HG02759 (cell line): ENCODE data around the gene NKTR.

ENCODE experiments used
- ATAC-seq: cut with Tn5 transposase; IDR thresholded peaks from one replicate; pipeline ENCODE4 v1.9.1; 2021; ENCODE audit warnings: mild to moderate bottlenecking, moderate library complexity; ENCODE audit not compliant: unreplicated experiment

The NKTR gene

DNA sequence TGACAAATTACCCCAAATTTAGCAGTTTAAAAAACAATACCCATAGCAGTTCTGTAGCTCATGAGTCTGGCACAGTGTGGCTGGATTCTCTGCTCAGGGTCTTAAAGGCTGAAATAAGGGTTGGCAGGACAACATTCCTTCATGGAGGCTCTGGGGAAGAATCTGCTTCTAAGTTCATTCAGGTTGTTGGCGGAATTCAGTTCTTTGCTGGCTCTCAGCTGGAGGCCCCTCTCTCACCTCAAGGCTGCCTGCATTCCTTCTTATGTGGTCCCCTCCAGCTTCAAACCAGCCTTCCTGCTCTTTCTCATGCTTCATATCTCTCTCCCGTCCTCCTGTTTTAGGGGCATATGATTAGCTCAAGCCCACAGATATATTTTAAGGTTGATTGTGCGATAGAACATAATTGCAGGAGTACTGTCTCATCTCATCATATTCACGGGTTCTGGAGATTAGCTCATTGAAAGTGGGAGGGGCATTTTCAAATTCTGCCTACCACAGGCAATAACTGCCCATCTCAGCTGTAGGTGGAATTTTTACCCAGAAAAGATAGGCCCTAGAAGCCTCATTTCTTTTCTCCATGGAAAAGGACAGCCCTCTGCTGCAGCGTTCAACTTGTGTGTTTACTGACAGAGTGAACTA, 47.5 kb downstream of the NKTR start:
- ATAC-seq, result no peak

DNA sequence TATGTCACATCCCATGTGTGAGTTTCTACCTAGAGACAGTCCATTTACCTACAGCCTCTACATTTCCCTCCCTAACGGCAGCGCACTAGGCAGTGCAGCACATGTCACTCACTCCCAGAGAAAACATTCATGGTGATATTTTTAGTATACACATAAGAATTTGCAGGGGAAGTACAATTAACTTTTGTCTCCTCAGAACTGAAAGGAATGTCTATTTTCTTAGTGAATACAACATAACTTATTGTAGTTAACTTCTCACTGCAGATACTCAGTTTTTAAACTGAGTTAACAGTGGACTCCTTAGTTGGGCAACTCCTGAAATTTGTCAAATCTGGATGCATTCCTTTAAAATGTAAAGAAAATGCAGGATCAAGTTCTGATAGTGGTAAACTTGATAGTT, 48.5 kb downstream of the NKTR start:
- ATAC-seq, result no peak

DNA sequence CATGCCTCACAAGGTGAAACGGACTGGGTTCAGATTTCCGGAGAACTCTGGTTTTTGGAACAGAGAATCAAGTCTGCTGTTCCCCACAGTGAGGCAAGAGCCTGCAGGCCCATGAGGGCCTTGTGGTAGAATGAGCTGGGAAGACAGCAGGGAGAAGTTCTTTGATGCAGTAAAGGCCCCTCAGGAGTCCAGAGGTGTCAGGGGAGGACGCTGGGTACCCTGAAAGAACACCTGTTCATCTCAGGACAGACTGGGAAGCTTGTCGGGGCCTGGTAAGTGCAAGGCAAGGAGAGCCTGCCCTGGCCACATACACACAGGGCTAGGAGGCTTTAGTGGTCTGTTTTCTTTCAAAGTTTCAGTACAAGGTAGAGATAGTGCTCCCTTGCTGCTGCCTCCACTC, 49.3 kb downstream of the NKTR start:
- no peak for ATAC-seq

DNA sequence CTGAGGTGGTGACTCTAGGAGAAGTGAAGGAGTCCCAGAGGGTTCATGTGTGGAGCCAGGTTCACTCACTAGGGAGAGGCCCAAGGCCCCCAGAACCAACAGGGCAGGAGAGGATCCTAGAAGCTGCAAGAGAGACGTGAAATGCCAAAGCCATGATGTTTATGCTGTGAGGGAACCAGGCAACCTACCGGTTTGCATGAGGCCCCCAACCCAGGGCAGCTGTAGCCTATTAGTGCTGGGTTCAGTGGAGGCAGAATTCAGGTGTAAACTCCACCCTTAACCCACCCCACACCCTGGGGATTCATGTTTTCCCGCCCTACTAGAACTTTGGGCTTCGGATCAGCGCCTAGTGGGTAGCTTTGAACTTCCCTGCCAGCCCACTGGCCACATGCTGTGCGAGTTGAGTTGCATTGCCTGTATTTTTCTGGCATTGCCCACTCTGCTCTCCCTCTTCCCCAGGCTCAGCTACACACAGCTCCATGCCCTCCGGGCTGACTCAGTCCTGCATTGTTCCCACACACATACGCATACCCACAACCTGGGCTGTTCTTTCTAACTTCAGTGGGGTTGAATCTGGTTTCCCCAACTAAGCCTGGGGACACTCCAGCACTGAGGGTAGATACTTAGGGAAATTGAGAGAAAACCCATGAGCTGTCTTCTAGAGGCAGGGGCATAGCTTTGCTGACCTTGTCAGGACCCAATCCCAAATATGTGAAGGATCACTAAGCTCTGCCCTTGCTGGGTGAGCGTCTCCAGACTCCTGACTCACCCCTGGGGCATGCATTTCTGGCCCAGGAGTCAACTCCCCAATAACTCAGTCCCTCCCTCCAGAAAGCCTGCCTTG, 51.0 kb downstream of the NKTR start:
- no peak for ATAC-seq

DNA sequence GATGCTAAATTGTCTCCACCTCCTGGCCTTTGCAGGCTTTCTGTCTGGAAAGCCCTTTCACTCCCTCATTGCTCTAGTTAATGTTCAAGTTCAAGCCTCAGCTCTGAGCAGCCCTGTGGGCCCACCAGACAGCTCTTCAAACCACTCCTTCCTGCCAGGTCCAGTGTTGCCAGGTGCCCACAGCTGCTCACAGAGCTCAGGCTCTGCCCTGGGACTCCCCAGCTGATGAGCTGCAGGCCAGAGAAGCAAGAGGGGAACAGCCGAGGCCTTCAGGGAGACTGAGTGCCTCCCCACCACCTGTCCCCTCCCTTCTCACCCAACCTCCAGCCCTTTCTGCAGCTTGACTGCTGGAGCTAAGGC, 51.7 kb downstream of the NKTR start:
- ATAC-seq, result no peak

DNA sequence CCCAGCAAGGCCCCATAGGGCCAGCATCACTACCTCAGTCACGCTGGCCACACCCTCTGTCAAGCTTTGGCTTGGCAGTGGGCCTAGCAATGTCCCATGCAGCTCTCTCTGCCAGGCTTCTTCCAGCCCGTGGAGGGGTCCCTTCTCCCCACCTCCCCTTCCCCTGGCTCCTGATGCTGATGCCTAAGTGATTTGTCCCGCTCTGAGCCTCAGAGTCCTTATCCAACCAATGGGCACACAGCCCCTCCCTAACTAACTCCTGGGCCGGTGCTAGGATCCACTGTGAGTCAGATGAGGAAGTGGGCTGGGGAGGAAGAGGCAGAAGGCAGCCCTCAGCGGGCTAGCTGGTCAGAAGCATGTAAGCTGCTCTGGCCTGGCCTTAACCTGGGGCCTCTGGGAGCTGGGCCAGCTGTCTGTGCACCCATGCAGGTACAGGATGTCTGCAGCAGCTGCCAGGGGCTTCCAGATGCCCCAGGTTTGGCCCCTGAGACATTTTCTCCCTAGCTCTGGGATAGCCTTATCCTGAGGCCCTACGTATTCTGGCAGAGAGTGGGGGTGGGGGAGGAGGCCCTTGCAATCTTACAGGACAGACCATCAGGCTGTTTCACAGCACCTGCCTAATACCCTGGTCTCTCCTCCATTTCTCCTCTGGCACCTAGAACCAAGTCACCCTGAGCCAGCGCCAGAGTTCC, 52.3 kb downstream of the NKTR start:
- peak; percentile 62 for ATAC-seq

DNA sequence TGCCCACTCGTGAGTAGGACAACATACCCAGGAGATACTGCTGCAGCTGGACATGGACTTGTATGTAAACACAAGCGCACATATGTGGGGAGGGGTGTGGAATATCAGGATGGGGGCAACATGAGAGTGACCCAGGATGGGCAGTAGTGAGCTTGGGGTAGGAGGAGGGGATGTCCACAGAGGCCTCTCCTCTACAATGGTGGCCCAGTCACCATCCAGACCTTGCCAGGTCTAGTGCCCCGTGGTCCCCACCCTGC, 52.7 kb downstream of the NKTR start:
- ATAC-seq, result no peak

DNA sequence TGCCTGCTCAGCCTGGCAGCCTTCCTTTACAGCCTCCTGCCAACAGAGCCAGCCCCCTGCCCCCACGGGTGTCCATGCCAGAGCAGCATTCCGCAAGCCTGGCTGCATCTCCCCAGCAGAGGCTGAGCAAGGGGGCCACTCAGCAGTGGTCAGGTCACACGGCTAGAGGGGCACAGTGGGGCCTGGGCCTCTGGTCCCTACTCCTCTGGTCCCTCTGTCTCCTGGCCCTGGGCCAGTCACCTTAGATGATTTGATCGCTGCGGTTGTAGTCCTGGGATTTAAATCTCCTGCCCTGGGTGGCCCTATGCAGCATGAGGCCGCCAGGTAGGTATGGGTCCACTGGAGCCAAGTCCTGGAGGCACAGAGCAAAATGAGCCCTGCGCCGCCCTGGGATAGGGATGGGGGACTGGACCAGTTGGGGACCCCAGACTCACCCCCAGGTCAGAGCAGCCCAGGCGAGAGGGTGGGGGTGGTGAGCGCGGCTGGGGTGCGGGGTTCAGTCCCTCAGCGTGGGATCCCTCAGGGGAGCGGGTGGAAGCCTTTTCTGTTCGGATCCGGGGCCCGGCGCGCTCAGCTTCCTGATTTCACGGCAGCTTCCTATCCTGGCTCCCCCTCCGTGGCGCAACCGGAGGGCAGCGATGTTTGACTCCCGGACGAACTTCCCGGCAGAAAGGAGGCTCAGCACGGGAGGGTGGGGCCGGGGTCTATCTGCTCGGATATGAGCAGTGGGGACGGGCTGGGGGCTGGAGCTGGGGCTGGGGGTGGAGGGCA, 53.3 kb downstream of the NKTR start, which contains the start of gene ZBTB47:
TSS of gene ZBTB47 (plus strand) at position 138 of the 771 bp plus-strand sequence. CDS start 4,659 bp downstream, outside the sequence.
- ATAC-seq, result no peak

DNA sequence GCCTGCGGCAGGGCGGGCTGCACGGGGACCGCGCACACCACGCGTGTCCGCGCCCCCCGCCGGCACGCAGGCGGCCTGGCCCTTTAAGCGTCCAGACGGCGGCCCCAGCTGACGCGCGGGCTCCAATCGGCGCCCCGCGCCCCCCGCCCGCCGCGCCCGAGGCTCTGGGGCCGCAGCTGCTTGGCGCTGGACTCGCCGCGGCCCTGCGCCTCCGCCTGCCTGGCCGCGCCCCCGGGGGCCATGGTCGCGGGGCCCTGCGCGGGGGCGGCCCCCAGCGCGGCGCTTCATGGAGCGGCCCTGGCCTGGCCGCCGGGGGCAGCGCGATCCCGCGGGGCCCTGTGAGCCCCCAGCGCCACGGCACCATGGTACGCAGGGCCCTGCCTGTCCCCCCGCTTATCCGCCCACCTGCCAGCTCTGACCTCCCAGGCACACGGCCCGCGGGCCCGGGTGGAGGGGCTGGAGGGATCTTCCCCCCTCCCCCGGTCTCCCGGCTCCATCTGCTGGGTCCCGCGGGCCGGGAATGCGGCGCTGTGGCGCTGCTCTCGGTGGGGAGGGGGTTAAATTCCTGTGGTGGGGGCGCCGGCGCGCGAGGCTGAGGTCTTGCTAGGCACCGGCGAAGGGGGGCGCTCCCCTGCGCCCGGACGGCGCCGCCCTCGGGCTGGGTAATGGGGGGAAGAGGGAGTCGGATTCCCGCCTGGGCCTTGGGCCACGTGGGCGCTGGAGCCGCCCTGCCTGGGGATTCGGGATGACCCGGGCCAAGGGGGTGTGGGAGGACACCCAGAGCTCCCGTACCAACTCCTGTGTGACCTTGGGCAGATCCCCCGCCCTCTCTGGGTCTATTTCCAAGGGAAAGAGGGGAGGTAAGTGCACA, 54.1 kb downstream of the NKTR start:
- no peak for ATAC-seq

DNA sequence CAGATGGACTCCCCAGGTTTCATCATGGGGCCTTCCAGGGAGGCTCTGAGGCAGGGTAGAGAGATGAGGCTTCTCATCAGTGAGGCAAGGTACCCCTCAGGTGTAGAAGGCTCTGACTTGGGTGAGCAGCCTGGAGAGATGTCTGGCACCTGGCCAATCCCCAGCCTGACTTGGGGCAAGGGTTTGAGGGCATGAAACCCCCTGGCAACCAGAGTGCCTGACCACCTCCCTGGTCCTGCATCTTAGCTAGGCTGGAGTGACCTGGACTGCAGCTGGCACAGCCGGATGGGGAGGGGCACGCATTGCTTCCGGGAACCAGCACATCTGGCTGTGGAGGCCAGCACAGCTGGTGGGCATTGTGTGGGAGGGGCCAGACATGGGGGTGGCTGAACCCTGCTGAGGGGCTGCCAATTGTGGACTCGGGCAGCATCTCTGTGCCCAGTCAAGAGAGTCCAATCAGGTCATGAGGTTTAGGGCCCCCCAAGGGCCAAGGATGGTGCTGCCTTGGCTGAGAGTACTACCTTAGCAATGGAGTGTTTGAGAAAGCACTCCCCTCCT, 54.9 kb downstream of the NKTR start:
- ATAC-seq, result no peak

DNA sequence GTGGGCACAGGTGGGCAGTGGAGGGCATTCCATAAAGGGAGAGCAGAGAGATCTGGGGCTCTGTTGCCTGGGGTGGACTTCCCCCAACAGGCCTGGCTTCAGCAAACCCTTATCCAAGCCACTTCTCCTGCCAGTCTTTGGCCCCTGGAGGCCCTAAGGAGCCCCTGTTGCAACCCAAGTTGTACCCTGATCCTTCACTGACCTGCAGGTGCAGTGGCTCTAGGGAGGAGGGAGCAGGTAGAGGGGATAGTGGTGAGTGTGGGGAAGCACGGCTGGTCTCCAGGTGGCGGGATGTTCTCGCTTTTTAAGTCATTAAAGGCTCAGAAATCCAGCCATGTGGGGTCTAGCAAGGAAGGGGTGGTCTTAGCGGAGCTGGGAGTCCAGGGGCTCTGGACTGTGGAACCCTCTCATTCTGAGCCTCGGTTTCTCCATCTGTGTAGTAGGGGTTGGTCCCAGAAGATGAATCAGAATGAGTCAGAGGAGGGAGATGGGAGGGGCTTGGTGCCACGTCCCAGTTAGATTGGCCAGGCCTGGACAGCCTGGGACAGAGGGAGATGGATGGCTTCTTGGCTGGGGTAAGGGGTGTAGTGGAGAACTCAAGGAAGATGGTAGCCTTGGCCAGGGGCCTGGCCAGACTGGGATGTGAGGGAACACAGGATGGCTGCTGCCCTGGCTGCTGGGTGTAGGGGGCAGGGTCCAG, 55.6 kb downstream of the NKTR start:
- no peak for ATAC-seq

DNA sequence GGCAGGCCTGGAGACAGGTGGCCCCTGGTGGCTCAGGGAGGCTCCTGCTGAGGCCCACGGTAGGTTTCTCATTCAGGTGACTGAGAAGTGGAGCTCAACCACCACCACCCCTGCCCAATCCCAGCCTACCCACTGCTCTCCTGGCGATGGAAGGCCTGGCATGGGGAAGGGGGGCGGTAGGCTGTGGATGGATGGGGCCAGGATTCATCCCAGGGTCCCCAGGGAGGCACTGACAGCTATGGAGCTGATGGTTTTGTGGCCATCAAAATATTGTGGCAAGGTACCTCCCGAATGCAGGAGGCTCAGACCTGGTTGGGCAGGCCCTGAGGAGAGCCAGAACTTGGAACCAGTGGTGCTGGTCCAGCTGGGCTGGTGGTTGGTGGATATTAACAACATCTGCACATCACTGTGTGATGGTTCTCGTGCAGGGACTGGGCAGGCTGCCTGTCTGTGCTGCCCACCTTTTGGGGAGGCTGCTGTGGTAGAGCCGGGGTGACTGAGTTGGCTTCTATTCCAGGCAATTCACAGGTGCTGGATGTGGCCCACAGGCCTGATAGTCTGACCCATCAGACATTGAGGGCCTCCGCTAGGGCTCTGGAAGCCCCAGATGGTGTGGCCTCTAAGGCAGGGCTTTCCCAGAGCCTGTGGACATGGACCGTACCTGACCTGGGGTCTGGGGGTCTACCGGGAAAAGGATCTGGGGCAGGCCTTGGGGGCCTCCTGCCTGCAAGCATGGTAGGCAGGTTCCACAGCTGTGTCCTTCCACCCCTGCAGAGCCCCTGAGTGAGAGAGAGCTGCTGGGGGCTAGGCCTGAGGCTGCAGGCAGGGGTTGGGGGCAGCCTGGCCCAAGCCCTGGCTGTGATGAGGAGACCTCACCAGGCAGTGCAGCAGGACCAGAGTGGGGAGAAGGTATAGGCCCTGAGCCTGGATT, 56.5 kb downstream of the NKTR start:
- ATAC-seq, result no peak

DNA sequence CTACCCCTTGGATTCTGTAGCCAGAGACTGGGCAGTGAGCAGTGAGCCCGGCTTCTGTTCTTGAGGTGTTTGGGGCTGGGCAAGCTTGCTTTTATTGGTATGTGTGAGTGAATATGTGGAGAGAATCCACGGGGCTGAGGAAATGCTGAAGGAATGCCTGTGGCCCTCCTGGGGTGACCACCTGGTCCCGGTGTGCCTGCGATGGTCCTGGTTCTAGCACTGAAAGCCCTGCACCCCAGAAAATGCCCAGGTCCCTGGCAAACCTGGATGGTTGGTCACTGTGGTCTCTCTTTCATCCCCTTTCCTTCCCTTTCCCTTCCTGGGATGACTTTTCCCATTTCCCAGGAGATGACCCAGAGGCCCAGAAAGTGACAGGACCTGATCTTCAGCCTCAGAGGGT, 57.2 kb downstream of the NKTR start:
- ATAC-seq, result no peak

DNA sequence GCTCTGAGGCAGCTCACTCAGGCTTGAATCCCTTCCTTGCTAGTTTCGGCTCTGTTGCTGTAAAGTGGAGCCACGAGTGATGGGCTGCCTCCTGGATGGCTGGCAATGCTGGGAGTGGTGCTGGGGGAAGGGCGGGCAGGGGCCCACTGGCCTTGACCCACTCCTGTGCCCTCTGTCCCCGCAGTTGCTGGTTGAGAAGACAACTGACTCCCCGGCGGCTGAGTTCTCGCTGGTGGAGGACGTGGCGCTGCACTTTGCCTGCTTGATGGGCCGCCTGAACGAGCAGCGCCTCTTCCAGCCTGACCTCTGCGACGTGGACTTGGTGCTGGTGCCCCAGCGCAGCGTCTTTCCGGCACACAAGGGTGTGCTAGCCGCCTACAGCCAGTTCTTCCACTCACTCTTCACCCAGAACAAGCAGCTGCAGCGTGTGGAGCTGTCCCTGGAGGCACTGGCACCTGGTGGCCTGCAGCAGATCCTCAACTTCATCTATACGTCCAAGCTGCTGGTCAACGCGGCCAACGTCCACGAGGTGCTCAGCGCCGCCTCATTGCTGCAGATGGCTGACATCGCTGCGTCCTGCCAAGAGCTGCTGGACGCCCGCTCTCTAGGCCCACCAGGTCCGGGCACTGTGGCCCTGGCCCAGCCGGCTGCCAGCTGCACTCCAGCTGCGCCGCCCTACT, 57.7 kb downstream of the NKTR start:
- ATAC-seq, result no peak

DNA sequence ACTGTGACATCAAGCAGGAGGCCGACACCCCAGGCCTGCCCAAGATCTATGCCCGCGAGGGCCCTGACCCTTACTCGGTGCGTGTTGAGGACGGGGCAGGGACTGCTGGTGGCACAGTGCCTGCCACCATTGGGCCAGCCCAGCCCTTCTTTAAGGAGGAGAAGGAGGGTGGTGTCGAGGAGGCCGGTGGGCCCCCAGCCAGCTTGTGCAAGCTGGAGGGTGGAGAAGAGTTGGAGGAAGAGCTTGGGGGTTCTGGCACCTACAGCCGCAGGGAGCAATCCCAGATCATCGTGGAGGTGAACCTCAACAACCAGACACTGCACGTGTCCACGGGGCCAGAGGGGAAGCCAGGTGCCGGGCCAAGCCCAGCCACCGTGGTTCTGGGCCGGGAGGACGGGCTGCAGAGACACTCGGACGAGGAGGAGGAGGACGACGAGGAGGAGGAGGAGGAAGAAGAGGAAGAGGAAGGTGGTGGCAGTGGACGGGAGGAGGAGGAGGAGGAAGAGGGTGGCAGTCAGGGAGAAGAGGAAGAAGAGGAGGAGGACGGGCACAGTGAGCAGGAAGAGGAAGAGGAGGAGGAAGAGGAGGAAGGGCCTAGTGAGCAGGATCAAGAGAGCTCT, 58.4 kb downstream of the NKTR start:
- no peak for ATAC-seq

DNA sequence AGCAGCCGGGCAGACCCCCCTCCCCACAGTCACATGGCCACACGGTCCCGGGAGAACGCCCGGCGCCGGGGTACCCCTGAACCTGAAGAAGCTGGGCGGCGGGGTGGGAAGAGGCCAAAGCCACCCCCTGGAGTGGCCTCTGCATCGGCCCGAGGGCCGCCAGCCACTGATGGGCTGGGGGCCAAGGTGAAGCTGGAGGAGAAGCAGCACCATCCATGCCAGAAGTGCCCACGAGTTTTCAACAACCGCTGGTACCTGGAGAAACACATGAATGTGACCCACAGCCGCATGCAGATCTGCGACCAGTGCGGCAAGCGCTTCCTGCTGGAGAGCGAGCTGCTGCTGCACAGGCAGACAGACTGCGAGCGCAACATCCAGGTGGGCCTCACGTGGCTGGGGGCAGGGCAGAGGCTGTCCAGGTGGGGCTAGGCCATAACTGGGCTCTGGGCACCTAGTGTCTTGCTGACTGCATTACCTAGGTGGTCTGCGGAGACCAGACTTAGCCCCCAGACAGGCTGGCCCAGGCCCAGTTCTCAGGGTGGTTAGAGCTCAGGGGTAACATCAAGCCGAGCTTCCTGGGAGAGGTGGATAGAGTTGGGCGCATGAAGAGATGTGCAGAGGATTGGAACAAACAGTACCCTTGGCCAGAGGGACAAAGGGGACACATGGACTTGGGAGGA, 59.1 kb downstream of the NKTR start:
- no peak for ATAC-seq

DNA sequence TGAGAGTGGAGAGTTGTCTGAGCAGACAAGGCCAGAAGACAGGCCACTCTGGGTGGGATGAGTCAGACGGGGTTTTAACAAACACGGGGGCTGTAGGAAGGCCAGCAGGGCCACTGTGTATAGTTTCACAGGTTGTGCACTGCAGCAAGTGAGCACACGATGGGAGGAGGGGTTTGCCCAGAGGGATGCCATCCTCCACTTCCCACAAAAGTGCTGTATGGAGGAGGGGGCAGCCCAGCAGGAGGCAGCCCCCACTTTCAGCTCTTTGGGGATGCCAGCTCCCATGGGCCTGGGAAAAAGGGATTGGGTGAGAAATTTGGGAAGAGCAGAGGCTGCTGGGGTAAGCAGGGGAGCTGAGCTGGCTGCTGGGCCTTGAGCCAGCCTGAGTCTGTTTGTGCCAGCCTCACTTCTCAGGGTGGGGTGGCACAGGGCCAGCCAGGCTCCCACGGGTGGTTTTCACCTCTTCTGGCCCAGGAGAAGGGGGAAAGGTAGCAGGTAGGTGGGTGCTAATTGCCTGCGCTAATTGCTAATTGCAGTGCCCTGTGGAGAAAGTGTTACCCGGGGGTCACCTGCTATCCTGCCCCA, 59.7 kb downstream of the NKTR start:
- ATAC-seq, result no peak
